Neural crest cell (in vitro differentiated cells): Measurements from ENCODE around the gene PPP2R3B. TPM values are rescaled to one million over a fixed set of nuclear protein-coding genes. Genes with fewer than 3 reads are reported as not detected.
"Not testable (repeated sequence)": the region's sequence is repeated elsewhere in the genome, so short reads cannot be mapped to it uniquely, and the experiment has no call there.

Source experiments
- DNase-seq: peaks from one replicate; pipeline ENCODE4 v3.0.0; 2021; ENCODE audit warnings: low read depth, mixed read lengths, low spot score
- H3K27ac Mint-ChIP-seq: one replicate; pipeline ENCODE4 v1.8.0; 2021; ENCODE audit warnings: mild to moderate bottlenecking, mixed read lengths; ENCODE audit not compliant: unreplicated experiment
- H3K27me3 Mint-ChIP-seq: 2 replicates; pipeline ENCODE4 v1.8.0; 2021; ENCODE audit warnings: low read depth, mild to moderate bottlenecking, mixed read lengths
- H3K36me3 Mint-ChIP-seq: 2 replicates; pipeline ENCODE4 v1.8.0; 2021; ENCODE audit warnings: low read depth, mild to moderate bottlenecking, mixed read lengths
- H3K4me1 Mint-ChIP-seq: 2 replicates; pipeline ENCODE4 v1.8.0; 2021; ENCODE audit warnings: mixed read lengths
- H3K4me3 Mint-ChIP-seq: one replicate; pipeline ENCODE4 v1.8.0; 2021; ENCODE audit warnings: mild to moderate bottlenecking, mixed read lengths
- H3K9me3 Mint-ChIP-seq: 2 replicates; pipeline ENCODE4 v1.8.0; 2021; ENCODE audit warnings: mixed read lengths
- CTCF ChIP-seq: fragments of 200-600 bp; sonication (generic); conservative IDR thresholded peaks from 2 replicates; pipeline ENCODE4 v1.5.0; 2021; ENCODE audit warnings: antibody characterized with exemption, mild to moderate bottlenecking
- total RNA-seq: library from RNA; stranded (reverse); gene quantifications from 2 replicates; pipeline ENCODE4 v1.2.1, GENCODE V29; 2021

Gene PPP2R3B
- total RNA-seq, 1 donor from 2014 or later: 96.5 TPM

- no peak for DNase-seq
Observed at GRCh38 chrX:352582-353314, 34.0 kb downstream of the PPP2R3B start.

GRCh38 chrX:352181-352580 lies 34.5 kb downstream of the PPP2R3B start:
- DNase-seq: no peak
- no peaks in the 10 kb centered on the region for H3K27me3 Mint-ChIP-seq
- H3K4me1 Mint-ChIP-seq: peaks cover 43% of the 10 kb centered on the region
- H3K36me3 Mint-ChIP-seq: peaks cover 17% of the 10 kb centered on the region
- no peak overlapping the region for H3K4me3 Mint-ChIP-seq
- no peak overlapping the region for H3K27ac Mint-ChIP-seq
- no peaks in the 10 kb centered on the region for H3K9me3 Mint-ChIP-seq
- TF ChIP-seq CTCF: no peak

More at GRCh38 chrX:352582-353314, 34.0 kb downstream of the PPP2R3B start:
- Mint-ChIP-seq H3K27me3 (no peaks in the 10 kb centered on the region), H3K36me3 (peaks cover 23% of the 10 kb centered on the region), H3K4me3 (no peak overlapping the region), H3K9me3 (no peaks in the 10 kb centered on the region), H3K27ac (no peak overlapping the region), H3K4me1 (peaks cover 48% of the 10 kb centered on the region)
- TF ChIP-seq CTCF: no peak

GRCh38 chrX:351736-352135 lies 35.0 kb downstream of the PPP2R3B start:
- Mint-ChIP-seq H3K4me3 (no peak overlapping the region), H3K36me3 (peaks cover 13% of the 10 kb centered on the region), H3K9me3 (no peaks in the 10 kb centered on the region), H3K27ac (no peak overlapping the region), H3K4me1 (peaks cover 38% of the 10 kb centered on the region), H3K27me3 (no peaks in the 10 kb centered on the region)
- DNase-seq: no peak
- TF ChIP-seq CTCF: no peak

GRCh38 chrX:351324-351641 lies 35.4 kb downstream of the PPP2R3B start:
- not testable (repeated sequence) for H3K27me3 Mint-ChIP-seq

GRCh38 chrX:350534-351323 lies 36.0 kb downstream of the PPP2R3B start:
- H3K27ac Mint-ChIP-seq: peak overlapping the region; percentile 97
- peaks cover 32% of the 10 kb centered on the region for H3K4me1 Mint-ChIP-seq
- TF ChIP-seq CTCF: no peak
- no peaks in the 10 kb centered on the region for H3K27me3 Mint-ChIP-seq
- H3K36me3 Mint-ChIP-seq: peaks cover 7% of the 10 kb centered on the region
- no peak for DNase-seq
- H3K4me3 Mint-ChIP-seq: no peak overlapping the region
- H3K9me3 Mint-ChIP-seq: no peaks in the 10 kb centered on the region

More at GRCh38 chrX:351324-351641, 35.4 kb downstream of the PPP2R3B start:
- not testable (repeated sequence) for DNase-seq, H3K27ac Mint-ChIP-seq, H3K36me3 Mint-ChIP-seq, H3K4me3 Mint-ChIP-seq, H3K9me3 Mint-ChIP-seq
- peaks cover 34% of the 10 kb centered on the region for H3K4me1 Mint-ChIP-seq

GRCh38 chrX:350148-350533 lies 36.6 kb downstream of the PPP2R3B start:
- no peak overlapping the region for H3K4me3 Mint-ChIP-seq
- H3K9me3 Mint-ChIP-seq: no peaks in the 10 kb centered on the region
- TF ChIP-seq CTCF: no peak
- peak overlapping the region; percentile 97 for H3K27ac Mint-ChIP-seq
- DNase-seq: no peak
- peaks cover 3% of the 10 kb centered on the region for H3K36me3 Mint-ChIP-seq
- H3K27me3 Mint-ChIP-seq: no peaks in the 10 kb centered on the region
- H3K4me1 Mint-ChIP-seq: peaks cover 26% of the 10 kb centered on the region
